Measurements from ENCODE around the gene EPS8L3. TPM values are rescaled to one million over a fixed set of nuclear protein-coding genes. Genes with fewer than 3 reads are reported as not detected.

EPS8L3 gene
- total and polyA plus RNA-seq, 9 of the 15 experiments (the other 6 are each of a cell fraction or from before 2014, with no cell fraction given) = 0.09 to 0.42 (median 0.14) TPM; not detected in 5

GRCh38 chr1:109705411-109705810 is 58.3 kb downstream of the EPS8L3 start:
- H3K9me1 ChIP-seq (ENCODE audit: control insufficient read depth, insufficient read depth, low read length) = no peaks in the 10 kb centered on the region
- POLR2A ChIA-PET = interaction anchor here (0.6 to 0.7 kb wide), 3 partner anchors 279 to 1512 kb away, joined by 3 read pairs; partner anchors contain the start of gene AHCYL1
- CTCF ChIA-PET (ENCODE audit: low intra/inter-chr PET ratio) = no interaction called here
- H2AFZ ChIP-seq (ENCODE audit: low read depth, low read length) = no peak overlapping the region
- no peaks in the 10 kb centered on the region; a peak in 1 of 5 replicates for H3K4me1 ChIP-seq (replicated peaks in 1 of 2; ENCODE audit: control insufficient read depth in 2 of 2, insufficient read depth in 2 of 2, low read length in 2 of 2)
- H3K9me3 ChIP-seq (replicated peaks; ENCODE audit: control insufficient read depth, insufficient read depth, low read depth, low read length) = peaks cover 12% of the 10 kb centered on the region
- no peaks in the 10 kb centered on the region for H3K79me2 ChIP-seq (ENCODE audit: control insufficient read depth, insufficient read depth, low read length)
- intact Hi-C loops (cut with micrococcal nuclease) = loop anchor here (5.0 kb wide), 1 partner anchor 33 kb away; no protein-coding TSS in a partner anchor
- no peak overlapping the region for H3K4me3 ChIP-seq
- in situ Hi-C loops (cut with MboI) = no loop called here
- ATAC-seq (no peak), FAIRE-seq (no peak), DNase-seq (ENCODE audit: extremely low read depth in 1 of 4, low spot score in 3 of 4) (peak in 3 of 4 experiments; percentile 0 to 1 (median 0))
- WGBS (ENCODE audit: insufficient coverage, low coverage, missing lambda C conversion rate) = 2% methylated on average over 4 of the region's 4 CpGs
- H3K27ac ChIP-seq (ENCODE audit: extremely low read depth, low read depth, low read length) = no peak overlapping the region
- H4K20me1 ChIP-seq (replicated peaks; ENCODE audit: control insufficient read depth, insufficient read depth, low read length) = no peaks in the 10 kb centered on the region
- TF ChIP-seq DEAF1 (CRISPR knock-in tag; IDR thresholded peaks at IDR 0.05) (no peak), TFE3 (CRISPR knock-in tag; IDR thresholded peaks at IDR 0.05) (0 out of 2 replicates have a peak, but pooled peaks have one; percentile 10)
- H3K4me2 ChIP-seq (ENCODE audit: insufficient read depth, low read length) = no peak overlapping the region
- no peak overlapping the region for H3K9ac ChIP-seq (ENCODE audit: insufficient read depth in 1 of 2, low read depth in 2 of 2, low read length in 2 of 2)
- no TSS peak for BruUV-seq (replicated peaks)
- no peaks in the 10 kb centered on the region for H3K36me3 ChIP-seq (ENCODE audit: control insufficient read depth, insufficient read depth, low read length)
- H3K27me3 ChIP-seq (ENCODE audit: control insufficient read depth in 2 of 2, insufficient read depth in 2 of 2, low read length in 2 of 2) = peaks cover 0 to 8% of the 10 kb centered on the region in 2 experiments; a peak in 2 of 5 replicates
